IMR-90 (cell line): ENCODE measurements around the gene GPR157. TPM values are rescaled to one million over a fixed set of nuclear protein-coding genes. Genes with fewer than 3 reads are reported as not detected.

ENCODE experiments used
- ATAC-seq: fragments of 200-7000 bp; cut with Tn5 transposase; 2 replicates; pipeline ENCODE4 v1.9.1; 2020; ENCODE audit warnings: low read depth, mild to moderate bottlenecking, moderate library complexity
- BruUV-seq: library from RNA; stranded (reverse); fragments of 400-500 nt; replicated peaks from 2 replicates; lab custom pipeline; 2021; lab: Mats Ljungman, UMichigan
- CTCF ChIA-PET: fragments of 300-600 bp; formaldehyde crosslinking; extraction: SDS; loops from one replicate; lab custom pipeline; 2021; ENCODE audit warnings: antibody characterized with exemption; lab: Yijun Ruan, JAX
- POLR2A ChIA-PET: fragments of 300-600 bp; sonication (Branson Sonifier 250); formaldehyde crosslinking; loops from one replicate; lab custom pipeline; 2022; ENCODE audit warnings: antibody characterized with exemption; ENCODE audit not compliant: unreplicated experiment; lab: Charles Lee
- DNase-seq: peaks from one replicate; pipeline ENCODE4 v3.0.0; 2013
- H2AFZ ChIP-seq: replicated peaks from 2 replicates; pipeline ENCODE3; 2013; ENCODE audit warnings: low read length, mild to moderate bottlenecking; ENCODE audit not compliant: poor library complexity
- H2AK5ac ChIP-seq: 2 replicates; pipeline ENCODE4 v1.6.1; 2013; ENCODE audit warnings: low read depth, low read length, inconsistent platforms
- H2AK9ac ChIP-seq: replicated peaks from 2 replicates; pipeline ENCODE3; 2013; ENCODE audit warnings: mild to moderate bottlenecking, low read depth, low read length, moderate library complexity; ENCODE audit not compliant: poor library complexity
- H2BK120ac ChIP-seq: 2 replicates; pipeline ENCODE4 v1.6.1; 2013; ENCODE audit warnings: low read depth, low read length, inconsistent platforms
- H2BK15ac ChIP-seq: 3 replicates; pipeline ENCODE4 v1.6.1; 2013; ENCODE audit warnings: low read depth, low read length, inconsistent platforms
- H2BK20ac ChIP-seq: 2 replicates; pipeline ENCODE4 v1.6.1; 2013; ENCODE audit warnings: low read depth, mild to moderate bottlenecking, inconsistent platforms, low read length, moderate library complexity
- H2BK5ac ChIP-seq: 2 replicates; pipeline ENCODE4 v1.6.1; 2013; ENCODE audit warnings: mild to moderate bottlenecking, low read depth, low read length, inconsistent platforms; ENCODE audit not compliant: poor library complexity, severe bottlenecking
- H3K14ac ChIP-seq: replicated peaks from 2 replicates; pipeline ENCODE4 v1.6.1; 2013; ENCODE audit warnings: low read depth, low read length, inconsistent platforms
- H3K18ac ChIP-seq: 2 replicates; pipeline ENCODE4 v1.6.1; 2013; ENCODE audit warnings: low read depth, low read length, control low read depth
- H3K23ac ChIP-seq: 2 replicates; pipeline ENCODE4 v1.6.1; 2013; ENCODE audit warnings: low read depth, low read length, inconsistent platforms
- H3K27ac ChIP-seq: 2 replicates; pipeline ENCODE4 v1.5.1; 2013; ENCODE audit warnings: mild to moderate bottlenecking, control low read depth, low read length; ENCODE audit not compliant: insufficient read depth
- H3K27me3 ChIP-seq: 2 replicates; pipeline ENCODE4 v1.6.1; 2013; ENCODE audit warnings: low read length; ENCODE audit not compliant: control insufficient read depth, insufficient read depth
- H3K36me3 ChIP-seq: 2 replicates; pipeline ENCODE4 v1.6.1; 2013; ENCODE audit warnings: low read length, mixed read lengths; ENCODE audit not compliant: control insufficient read depth, insufficient read depth
- H3K4ac ChIP-seq: 2 replicates; pipeline ENCODE4 v1.6.1; 2013; ENCODE audit warnings: low read depth, low read length, inconsistent platforms
- H3K4me1 ChIP-seq: 2 replicates; pipeline ENCODE4 v1.6.1; 2013; ENCODE audit warnings: low read length, mixed read lengths; ENCODE audit not compliant: control insufficient read depth, insufficient read depth
- H3K4me2 ChIP-seq: 2 replicates; pipeline ENCODE4 v1.6.1; 2013; ENCODE audit warnings: low read depth, mild to moderate bottlenecking, control low read depth, low read length, moderate library complexity
- H3K4me3 ChIP-seq: 2 replicates; pipeline ENCODE4 v1.5.1; 2013; ENCODE audit warnings: low read depth, mild to moderate bottlenecking, control low read depth, low read length, moderate library complexity; ENCODE audit not compliant: insufficient read depth
- H3K56ac ChIP-seq: 2 replicates; pipeline ENCODE4 v1.6.1; 2013; ENCODE audit warnings: low read length, inconsistent platforms; ENCODE audit not compliant: insufficient read depth; ENCODE audit errors: extremely low read depth
- H3K79me1 ChIP-seq, 2 experiments: 2 replicates each; pipeline ENCODE4 v1.6.1; 2013; ENCODE audit warnings: low read length in 2 of 2, inconsistent platforms in 1 of 2, low read depth in 1 of 2
- H3K9ac ChIP-seq: 2 replicates; pipeline ENCODE4 v1.6.1; 2013; ENCODE audit warnings: low read depth, low read length, control low read depth
- H3K9me1 ChIP-seq: 2 replicates; pipeline ENCODE4 v1.6.1; 2013; ENCODE audit warnings: low read length, inconsistent platforms; ENCODE audit not compliant: insufficient read depth
- H3K9me3 ChIP-seq: 2 replicates; pipeline ENCODE4 v1.6.1; 2013; ENCODE audit warnings: low read length; ENCODE audit not compliant: control insufficient read depth, insufficient read depth
- H4K20me1 ChIP-seq: 2 replicates; pipeline ENCODE4 v1.6.1; 2013; ENCODE audit warnings: low read length, inconsistent platforms; ENCODE audit not compliant: insufficient read depth
- H4K5ac ChIP-seq: 2 replicates; pipeline ENCODE4 v1.6.1; 2013; ENCODE audit warnings: mild to moderate bottlenecking, low read depth, low read length, control low read depth
- H4K8ac ChIP-seq, 2 experiments: 2 replicates each; pipeline ENCODE4 v1.6.1; 2013; ENCODE audit warnings: low read depth in 2 of 2, low read length in 2 of 2, control low read depth in 1 of 2, inconsistent platforms in 1 of 2
- H4K91ac ChIP-seq: 2 replicates; pipeline ENCODE4 v1.6.1; 2013; ENCODE audit warnings: low read depth, low read length, inconsistent platforms; ENCODE audit not compliant: insufficient read depth
- CEBPB ChIP-seq: IDR thresholded peaks from 2 replicates; pipeline ENCODE4 v1.6.1; 2012; ENCODE audit warnings: low read depth, low read length, improper control_type of control experiment
- ELK1 ChIP-seq: fragments of 150-350 bp; IDR thresholded peaks from 2 replicates; pipeline ENCODE4 v1.6.1; 2016; ENCODE audit warnings: low read depth, mild to moderate bottlenecking, low read length, moderate library complexity, borderline replicate concordance
- WGBS, 2 experiments: methylation state at CpG; one replicate each; pipeline versions ENCODE4 v1.1.5 to v1.1.7; 2013; ENCODE audit warnings: missing lambda C conversion rate in 2 of 2; ENCODE audit not compliant: insufficient read length in 1 of 2; ENCODE audit errors: extremely low coverage in 2 of 2; 5-methylcytosine and 5-hydroxymethylcytosine counted together
- dilution Hi-C: fragments of 300-500 bp; cut with HindIII; formaldehyde crosslinking; loops from one replicate; pipeline ENCODE4 v1.14.3; 2018; ENCODE audit warnings: low sequenced_read_pairs; ENCODE audit not compliant: unreplicated experiment
- in situ Hi-C: fragments of 300-500 bp; cut with MboI; formaldehyde crosslinking; loops from 3 replicates; pipeline ENCODE4 v1.14.3; 2019; ENCODE audit warnings: low sequenced_read_pairs, inconsistent platforms, mixed read lengths
- intact Hi-C: fragments of 100-400 bp; cut with micrococcal nuclease; formaldehyde crosslinking; loops from 2 replicates; pipeline ENCODE4 v1.10.0; 2022
- polyA plus RNA-seq, 3 experiments: library from polyadenylated mRNA; depleted of rRNA; stranded (reverse); fragments of >200 nt; gene quantifications; 2 replicates each; pipeline ENCODE4 v1.2.3, GENCODE V29; 2012; ENCODE audit warnings: low replicate concordance in 1 of 3
- total RNA-seq: library from RNA; depleted of rRNA; stranded (reverse); fragments of >200 nt; gene quantifications from 2 replicates; pipeline ENCODE4 v1.2.3, GENCODE V29; 2012

Gene GPR157
- total and polyA plus RNA-seq, 2 of the 4 experiments (the other 2 are of a cell fraction): 1.8 to 2.7 TPM

DNA sequence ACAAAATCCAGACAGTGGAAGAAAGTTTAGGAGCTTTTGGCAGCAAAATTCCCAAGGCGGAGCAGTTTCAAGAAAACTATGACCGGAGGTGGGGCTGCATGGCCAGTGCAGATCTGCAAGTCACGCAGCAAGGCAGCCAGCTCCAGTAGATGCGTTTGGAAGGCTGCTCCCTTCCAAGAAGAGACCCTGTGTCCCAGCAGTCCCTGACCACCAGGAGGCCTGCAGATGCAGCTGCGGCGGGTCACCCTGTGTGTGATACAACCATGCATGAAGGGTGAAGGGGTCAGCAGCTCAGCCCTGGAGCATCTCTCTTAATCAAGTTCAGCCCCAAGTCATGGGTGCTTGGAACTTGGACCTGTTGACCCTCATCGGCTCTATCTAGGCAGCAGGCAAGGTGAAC, 29.3 kb downstream of the GPR157 start:
- H3K9ac ChIP-seq: no peak overlapping the region
- DNase-seq (no peak), ATAC-seq (no peak)
- H2BK20ac ChIP-seq: no peak overlapping the region
- CTCF ChIA-PET: interaction anchor here (0.6 kb wide), 1 partner anchor 24 kb away, joined by 3 read pairs; no protein-coding TSS in a partner anchor
- no peak overlapping the region for H4K5ac ChIP-seq
- BruUV-seq: no TSS peak
- peaks cover 2% of the 10 kb centered on the region; the same call in 1 of the 2 replicates for H3K27me3 ChIP-seq
- peaks cover 5% of the 10 kb centered on the region for H3K36me3 ChIP-seq
- peaks cover 5% of the 10 kb centered on the region; the same call in 1 of the 2 replicates for H4K20me1 ChIP-seq
- intact Hi-C loops: no loop called here
- no peak overlapping the region for H3K56ac ChIP-seq
- no peak overlapping the region for H4K8ac ChIP-seq
- H3K18ac ChIP-seq: no peak overlapping the region
- H3K23ac ChIP-seq: no peak overlapping the region
- H2AK9ac ChIP-seq: no peak overlapping the region
- dilution Hi-C loops: no loop called here
- H3K4me1 ChIP-seq: peaks cover 3% of the 10 kb centered on the region
- H3K4ac ChIP-seq: no peak overlapping the region
- H3K14ac ChIP-seq: no peak overlapping the region
- POLR2A ChIA-PET: interaction anchor here (0.5 kb wide), 1 partner anchor 44 kb away, joined by 19 read pairs; no protein-coding TSS in a partner anchor
- WGBS, 2 experiments: 95% methylated on average over 3 of the region's 7 CpGs; no CpG with 5 or more reads in 1 of the 2 experiments
- no peaks in the 10 kb centered on the region; a peak in 1 of 4 replicates for H3K79me1 ChIP-seq
- H3K27ac ChIP-seq: no peak overlapping the region
- in situ Hi-C loops: no loop called here
- H4K91ac ChIP-seq: no peak overlapping the region
- no peak overlapping the region for H2BK5ac ChIP-seq
- peaks cover 9% of the 10 kb centered on the region; the same call in 1 of the 2 replicates for H3K9me3 ChIP-seq
- TF ChIP-seq ELK1: no peak
- TF ChIP-seq CEBPB: no peak
- no peak overlapping the region for H2BK120ac ChIP-seq
- H2AK5ac ChIP-seq: no peak overlapping the region
- no peak overlapping the region for H3K4me2 ChIP-seq
- no peak overlapping the region for H2AFZ ChIP-seq
- H2BK15ac ChIP-seq: no peak overlapping the region
- no peak overlapping the region for H3K4me3 ChIP-seq
- no peaks in the 10 kb centered on the region; the same call in 1 of the 2 replicates for H3K9me1 ChIP-seq
